Fibroblast of pulmonary artery (primary cell): ENCODE measurements around the gene RBM38.

Source experiments
- DNase-seq: peaks from one replicate; pipeline ENCODE4 v3.0.0-alpha.2; 2010; ENCODE audit warnings: low read depth
- H3K4me3 ChIP-seq: replicated peaks from 2 replicates; pipeline ENCODE4 v1.5.1; 2011; ENCODE audit warnings: low read depth, mild to moderate bottlenecking, control low read depth, low read length, moderate library complexity
- TF ChIP-seq, protein P1 (sequence below): IDR thresholded peaks from 2 replicates; pipeline ENCODE4 v1.5.1; 2011; ENCODE audit warnings: mild to moderate bottlenecking, control low read depth, low read length, inconsistent platforms; ENCODE audit errors: missing control alignments

Gene RBM38

DNA sequence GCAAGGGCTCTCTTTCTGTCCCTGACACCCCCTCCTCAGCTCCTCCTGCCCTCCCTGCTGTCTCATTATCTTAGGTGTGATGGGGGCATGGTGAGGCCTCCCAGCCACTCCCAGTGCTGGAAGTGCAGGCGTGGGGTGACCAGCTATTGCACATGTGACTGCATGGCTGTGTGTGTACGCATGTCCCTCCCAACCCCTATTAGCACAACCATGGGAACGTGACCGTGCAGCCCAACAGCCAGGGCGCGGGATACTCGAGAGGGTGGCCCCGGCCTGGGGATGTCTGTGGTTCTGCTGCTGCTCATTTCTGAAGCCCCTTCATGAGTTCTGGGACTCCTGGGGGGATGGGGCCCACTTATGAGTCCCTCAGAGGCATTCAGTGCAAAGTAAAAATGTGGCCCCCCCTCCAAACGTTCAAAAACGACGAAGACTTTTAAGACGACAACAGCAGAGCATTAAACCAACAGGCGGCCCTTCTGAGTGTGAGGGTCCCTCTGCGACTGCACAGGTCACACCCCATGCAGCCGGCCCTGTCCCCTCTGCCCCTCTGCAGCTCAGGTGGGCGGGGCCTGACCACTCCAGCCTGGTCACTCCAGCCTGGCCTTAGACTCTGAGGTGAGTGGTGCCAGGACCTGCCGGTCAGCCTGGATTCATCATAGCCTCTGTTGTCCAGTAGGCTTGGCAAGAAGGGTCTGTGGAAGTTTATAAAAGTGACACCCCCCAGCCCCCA is 51.1 kb downstream of the RBM38 start:
- TF ChIP-seq, protein P1, sequence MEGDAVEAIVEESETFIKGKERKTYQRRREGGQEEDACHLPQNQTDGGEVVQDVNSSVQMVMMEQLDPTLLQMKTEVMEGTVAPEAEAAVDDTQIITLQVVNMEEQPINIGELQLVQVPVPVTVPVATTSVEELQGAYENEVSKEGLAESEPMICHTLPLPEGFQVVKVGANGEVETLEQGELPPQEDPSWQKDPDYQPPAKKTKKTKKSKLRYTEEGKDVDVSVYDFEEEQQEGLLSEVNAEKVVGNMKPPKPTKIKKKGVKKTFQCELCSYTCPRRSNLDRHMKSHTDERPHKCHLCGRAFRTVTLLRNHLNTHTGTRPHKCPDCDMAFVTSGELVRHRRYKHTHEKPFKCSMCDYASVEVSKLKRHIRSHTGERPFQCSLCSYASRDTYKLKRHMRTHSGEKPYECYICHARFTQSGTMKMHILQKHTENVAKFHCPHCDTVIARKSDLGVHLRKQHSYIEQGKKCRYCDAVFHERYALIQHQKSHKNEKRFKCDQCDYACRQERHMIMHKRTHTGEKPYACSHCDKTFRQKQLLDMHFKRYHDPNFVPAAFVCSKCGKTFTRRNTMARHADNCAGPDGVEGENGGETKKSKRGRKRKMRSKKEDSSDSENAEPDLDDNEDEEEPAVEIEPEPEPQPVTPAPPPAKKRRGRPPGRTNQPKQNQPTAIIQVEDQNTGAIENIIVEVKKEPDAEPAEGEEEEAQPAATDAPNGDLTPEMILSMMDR: no peak

DNA sequence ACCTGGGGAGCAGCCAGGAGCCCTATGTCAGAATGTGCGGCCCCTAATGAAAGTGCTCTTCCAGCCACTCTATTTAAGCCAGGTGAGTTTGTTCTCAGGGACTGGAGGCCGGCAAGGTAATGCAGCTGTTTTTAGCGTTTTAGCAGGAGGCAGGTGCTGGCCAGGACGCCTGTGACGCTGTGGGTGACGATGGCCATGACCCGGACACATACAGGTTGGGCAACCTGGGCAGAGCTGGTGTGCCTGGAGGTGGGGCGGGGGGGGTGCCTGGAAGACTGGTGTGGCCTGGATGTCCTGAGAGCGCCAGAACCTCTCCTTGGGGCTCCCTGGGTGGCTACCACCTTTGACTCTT is 51.7 kb downstream of the RBM38 start:
- no peak overlapping the region for H3K4me3 ChIP-seq
- no peak for DNase-seq
- TF ChIP-seq, protein P1: no peak

More for the DNA sequence above, 51.1 kb downstream of the RBM38 start:
- DNase-seq: no peak
- H3K4me3 ChIP-seq: no peak overlapping the region

DNA sequence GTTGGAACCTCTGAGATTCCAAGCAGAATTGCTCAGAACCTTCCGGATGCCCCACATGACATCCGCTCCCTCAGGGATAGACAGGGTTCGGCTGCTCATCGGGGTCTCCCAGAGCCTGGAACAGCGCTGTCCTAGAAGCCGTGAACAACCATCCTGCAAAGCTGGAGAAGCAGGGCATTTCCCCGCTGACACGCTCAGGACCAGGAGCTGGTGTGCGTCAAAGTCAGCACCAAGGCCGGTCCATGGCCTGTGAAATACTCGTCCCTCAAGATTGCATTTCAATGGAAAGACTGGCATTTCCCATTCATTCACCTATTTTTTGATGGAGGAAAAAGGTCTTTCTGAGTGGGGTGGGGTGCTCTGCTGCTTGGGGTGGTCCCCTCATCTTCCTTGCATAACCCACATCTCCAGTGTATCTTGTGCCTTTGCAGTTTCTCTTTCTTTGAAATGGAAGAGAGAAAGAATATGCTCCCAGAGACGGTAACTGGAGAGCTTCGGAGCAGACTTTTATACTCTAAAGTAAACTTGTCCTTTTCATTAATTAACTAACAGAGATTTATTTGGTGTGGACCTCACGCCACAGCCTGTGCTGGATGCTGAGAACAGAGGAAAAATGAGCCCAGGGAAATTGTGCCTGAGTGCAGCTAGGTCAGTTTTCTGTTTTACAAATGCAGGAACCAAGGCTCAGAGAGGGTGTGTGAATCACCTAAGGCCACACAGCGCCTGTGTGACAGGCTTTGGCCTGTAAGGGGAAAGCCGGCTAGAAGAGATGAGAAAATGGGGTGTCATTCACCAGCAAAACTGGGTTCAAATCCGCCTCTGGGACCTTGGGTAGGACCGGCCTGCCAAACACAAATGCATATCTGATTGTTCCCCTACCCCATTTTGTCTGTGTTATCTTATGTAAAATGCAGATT is 52.4 kb downstream of the RBM38 start:
- no peak for DNase-seq
- TF ChIP-seq, protein P1: no peak
- no peak overlapping the region for H3K4me3 ChIP-seq

DNA sequence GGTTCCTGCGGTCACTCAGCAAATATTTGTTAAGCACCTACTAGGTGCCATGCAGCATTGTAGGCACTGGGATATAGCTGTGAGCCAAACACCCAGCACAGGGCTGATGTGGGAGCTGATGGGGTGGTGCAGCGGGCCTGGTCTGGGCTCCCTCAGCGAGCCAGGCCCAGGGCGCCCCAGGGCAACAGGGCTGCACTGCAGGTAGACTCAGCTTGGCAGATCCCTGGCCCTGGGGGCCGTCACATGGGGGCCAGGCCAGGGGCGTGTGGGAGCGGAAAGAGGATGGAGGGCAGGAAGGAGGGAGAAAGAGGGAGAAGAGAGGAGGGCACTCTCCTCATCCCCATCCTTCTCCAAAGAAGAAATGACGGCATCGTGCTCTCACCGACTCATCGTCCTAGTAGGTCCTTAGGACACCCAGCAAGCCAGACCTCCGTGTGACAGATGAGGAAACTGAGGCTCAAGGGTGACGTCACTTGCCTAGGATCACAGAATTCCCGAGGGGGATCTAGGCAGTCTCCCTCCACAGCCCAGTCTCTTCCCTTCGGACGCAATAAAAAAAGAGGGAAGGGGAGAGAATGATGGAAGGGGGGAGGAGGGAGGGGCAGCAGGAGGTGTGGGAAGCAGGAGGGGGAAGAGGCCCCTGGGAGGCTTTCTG is 53.3 kb downstream of the RBM38 start:
- no peak overlapping the region for H3K4me3 ChIP-seq
- no peak for DNase-seq
- TF ChIP-seq, protein P1: no peak

DNA sequence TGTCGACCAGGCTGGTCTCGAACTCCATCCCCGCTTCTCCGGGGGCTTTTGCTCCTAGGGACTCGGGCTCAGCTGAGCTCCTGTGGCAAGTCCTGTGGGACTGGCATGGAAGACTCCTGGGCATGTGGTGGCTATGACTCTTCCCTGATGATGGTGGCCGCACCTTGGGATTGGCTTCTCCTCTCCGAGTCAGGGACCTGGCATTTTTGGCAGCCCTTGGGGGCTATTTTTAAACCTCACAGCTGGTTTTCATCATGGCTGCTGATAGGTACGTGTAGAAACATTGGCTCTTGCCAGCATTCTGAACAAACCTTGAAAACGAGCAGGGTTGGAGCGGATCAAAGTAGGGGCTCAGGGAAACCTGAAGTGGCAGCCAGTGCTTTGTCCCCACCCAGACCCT is 54.1 kb downstream of the RBM38 start:
- H3K4me3 ChIP-seq: no peak overlapping the region
- TF ChIP-seq, protein P1: no peak
- DNase-seq: peak; percentile 67

DNA sequence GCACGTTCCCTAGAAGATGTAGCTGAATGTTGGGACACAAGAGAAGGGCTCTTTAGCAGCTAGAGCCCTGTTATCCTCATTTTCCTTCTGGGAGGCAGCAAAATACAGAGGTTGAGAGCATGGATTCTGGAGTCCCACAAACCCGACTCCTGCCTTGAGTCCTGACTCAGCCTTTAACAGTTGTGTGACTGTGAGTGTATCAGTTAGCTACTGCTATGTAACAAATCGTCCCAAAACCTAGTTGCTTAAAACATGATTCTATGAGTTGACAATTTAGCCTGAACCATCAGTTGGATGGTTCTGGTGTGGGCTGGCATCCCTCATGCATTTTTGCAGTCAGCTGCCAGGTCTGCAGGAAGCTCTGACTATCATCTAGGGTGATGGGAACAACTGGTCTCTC is 54.6 kb downstream of the RBM38 start:
- TF ChIP-seq, protein P1: no peak
- H3K4me3 ChIP-seq: no peak overlapping the region
- DNase-seq: no peak
